Mesenchymal stem cell (in vitro differentiated cells and primary cell): Measurements from ENCODE around the gene OTOP2.
A peak's percentile ranks its signal among the peaks of the same experiment; 100 is the strongest.

Experiments used
- DNase-seq: peaks from one replicate; pipeline ENCODE4 v3.0.0-alpha.2; 2013
- H2AFZ ChIP-seq: one replicate; pipeline ENCODE4 v1.6.1; 2013; ENCODE audit warnings: low read depth, mild to moderate bottlenecking, control low read depth, inconsistent platforms, low read length, moderate library complexity
- H2AK5ac ChIP-seq: 2 replicates; pipeline ENCODE4 v1.6.1; 2013; ENCODE audit warnings: low read length, moderate library complexity, mild to moderate bottlenecking, inconsistent platforms; ENCODE audit not compliant: severe bottlenecking
- H2BK120ac ChIP-seq: one replicate; pipeline ENCODE4 v1.6.1; 2013; ENCODE audit warnings: low read depth, mild to moderate bottlenecking, inconsistent platforms, low read length, moderate library complexity
- H2BK12ac ChIP-seq, 2 experiments: one replicate each; pipeline ENCODE4 v1.6.1; 2013; ENCODE audit warnings: inconsistent platforms in 2 of 2, low read length in 2 of 2, mild to moderate bottlenecking in 2 of 2, moderate library complexity in 2 of 2, control low read depth in 1 of 2
- H2BK15ac ChIP-seq: one replicate; pipeline ENCODE4 v1.6.1; 2013; ENCODE audit warnings: mild to moderate bottlenecking, low read depth, inconsistent platforms; ENCODE audit not compliant: poor library complexity, severe bottlenecking
- H2BK5ac ChIP-seq: 2 replicates; pipeline ENCODE4 v1.6.1; 2013; ENCODE audit warnings: low read depth, mild to moderate bottlenecking, low read length, control low read depth, inconsistent platforms; ENCODE audit not compliant: poor library complexity, severe bottlenecking
- H3K14ac ChIP-seq, 2 experiments: one replicate each; pipeline ENCODE4 v1.6.1; 2013; ENCODE audit warnings: inconsistent platforms in 2 of 2, low read length in 2 of 2, control low read depth in 1 of 2, mild to moderate bottlenecking in 1 of 2, moderate library complexity in 1 of 2
- H3K18ac ChIP-seq, 2 experiments: one replicate each; pipeline ENCODE4 v1.6.1; 2013; ENCODE audit warnings: inconsistent platforms in 2 of 2, low read length in 2 of 2, control low read depth in 1 of 2, low read depth in 1 of 2, mild to moderate bottlenecking in 1 of 2
- H3K23ac ChIP-seq, 2 experiments: one replicate each; pipeline ENCODE4 v1.6.1; 2013; ENCODE audit warnings: inconsistent platforms in 2 of 2, low read length in 2 of 2, mild to moderate bottlenecking in 2 of 2, moderate library complexity in 2 of 2, control low read depth in 1 of 2
- H3K27ac ChIP-seq: 2 replicates; pipeline ENCODE4 v1.5.1; 2013; ENCODE audit warnings: mild to moderate bottlenecking, moderate library complexity, low read length, control low read depth, inconsistent platforms; ENCODE audit not compliant: poor library complexity, severe bottlenecking
- H3K27me3 ChIP-seq, 2 experiments: 2 replicates each; pipeline versions ENCODE4 v1.6.1 to v1.7.0; 2013; ENCODE audit warnings: low read length in 2 of 2, mild to moderate bottlenecking in 2 of 2, moderate library complexity in 2 of 2, control low read depth in 1 of 2, inconsistent platforms in 1 of 2; ENCODE audit not compliant: control insufficient read depth in 1 of 2, insufficient read depth in 1 of 2
- H3K36me3 ChIP-seq, 2 experiments: 2 replicates each; pipeline versions ENCODE4 v1.6.1 to v1.7.0; 2013; ENCODE audit warnings: low read length in 2 of 2, control low read depth in 1 of 2, inconsistent platforms in 1 of 2, low read depth in 1 of 2, mild to moderate bottlenecking in 1 of 2; ENCODE audit not compliant: insufficient read depth in 2 of 2, control insufficient read depth in 1 of 2
- H3K4ac ChIP-seq, 2 experiments: one replicate each; pipeline ENCODE4 v1.6.1; 2013; ENCODE audit warnings: inconsistent platforms in 2 of 2, low read length in 2 of 2, mild to moderate bottlenecking in 2 of 2, moderate library complexity in 2 of 2, control low read depth in 1 of 2, low read depth in 1 of 2
- H3K4me1 ChIP-seq: 2 replicates; pipeline ENCODE4 v1.6.1; 2013; ENCODE audit warnings: low read depth, low read length, control low read depth; ENCODE audit not compliant: control insufficient read depth, insufficient read depth
- H3K4me2 ChIP-seq: 2 replicates; pipeline ENCODE4 v1.6.1; 2013; ENCODE audit warnings: low read length, mild to moderate bottlenecking, inconsistent platforms; ENCODE audit not compliant: poor library complexity, severe bottlenecking
- H3K4me3 ChIP-seq, 2 experiments: 2 replicates each; pipeline versions ENCODE4 v1.5.1 to v1.7.0; 2013; ENCODE audit warnings: low read length in 2 of 2, mild to moderate bottlenecking in 2 of 2, control low read depth in 1 of 2, low read depth in 1 of 2; ENCODE audit not compliant: insufficient read depth in 1 of 2
- H3K79me1 ChIP-seq: replicated peaks from 2 replicates; pipeline ENCODE4 v1.6.1; 2013; ENCODE audit warnings: mild to moderate bottlenecking, control low read depth, low read length, inconsistent platforms; ENCODE audit not compliant: poor library complexity, severe bottlenecking
- H3K9ac ChIP-seq: 2 replicates; pipeline ENCODE4 v1.7.0; 2013; ENCODE audit warnings: mild to moderate bottlenecking, low read length, moderate library complexity
- H3K9me3 ChIP-seq: 2 replicates; pipeline ENCODE4 v1.7.0; 2013; ENCODE audit warnings: mild to moderate bottlenecking, low read length; ENCODE audit not compliant: control insufficient read depth
- H4K8ac ChIP-seq: one replicate; pipeline ENCODE4 v1.6.1; 2013; ENCODE audit warnings: inconsistent platforms, mild to moderate bottlenecking, low read length, moderate library complexity
- H4K91ac ChIP-seq: one replicate; pipeline ENCODE4 v1.6.1; 2013; ENCODE audit warnings: mild to moderate bottlenecking, low read length, inconsistent platforms
- WGBS: methylation state at CpG from one replicate; pipeline ENCODE4 v1.1.7; 2013; ENCODE audit warnings: mixed read lengths; 5-methylcytosine and 5-hydroxymethylcytosine counted together

OTOP2 gene

DNA sequence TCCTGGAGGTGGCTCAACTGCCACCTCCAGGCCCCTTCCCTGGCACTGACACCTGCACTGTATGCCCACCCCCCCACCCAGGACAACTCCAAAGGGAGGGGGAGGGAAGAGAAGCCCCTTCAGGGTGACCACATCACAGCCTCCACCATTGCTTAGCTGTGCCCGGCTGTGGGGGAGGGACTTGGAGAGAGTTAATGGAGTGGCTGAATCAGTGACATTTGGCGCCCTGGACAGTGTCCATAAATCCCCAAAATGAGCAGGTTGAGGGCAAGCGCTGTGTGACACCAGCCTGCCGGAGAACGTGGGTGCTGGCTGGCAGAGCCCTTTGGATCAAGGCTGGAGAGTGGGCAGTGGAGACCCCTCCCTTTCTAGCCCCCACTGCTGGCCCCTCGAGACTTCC lies 1.9 kb upstream of the OTOP2 start:
- H3K4me1 ChIP-seq: peaks cover 19% of the 10 kb centered on the region
- no peak overlapping the region for H2AFZ ChIP-seq
- no peak overlapping the region for H3K14ac ChIP-seq
- H3K27me3 ChIP-seq: peaks cover 66 to 87% of the 10 kb centered on the region in 2 experiments
- no peak overlapping the region for H3K9ac ChIP-seq
- H2BK15ac ChIP-seq: no peak overlapping the region
- no peak overlapping the region for H3K18ac ChIP-seq
- no peak overlapping the region for H4K8ac ChIP-seq
- H3K9me3 ChIP-seq: no peaks in the 10 kb centered on the region
- no peaks in the 10 kb centered on the region for H3K36me3 ChIP-seq
- H2BK120ac ChIP-seq: no peak overlapping the region
- H4K91ac ChIP-seq: no peak overlapping the region
- no peak overlapping the region for H3K4ac ChIP-seq
- no peak overlapping the region for H2BK12ac ChIP-seq
- H3K79me1 ChIP-seq: no peaks in the 10 kb centered on the region
- H3K23ac ChIP-seq: no peak overlapping the region
- 70% methylated on average over 6 of the region's 6 CpGs for WGBS
- no peak overlapping the region for H2AK5ac ChIP-seq
- H2BK5ac ChIP-seq: no peak overlapping the region
- DNase-seq: no peak
- no peak overlapping the region for H3K4me2 ChIP-seq
- no peak overlapping the region for H3K27ac ChIP-seq
- no peak overlapping the region for H3K4me3 ChIP-seq

DNA sequence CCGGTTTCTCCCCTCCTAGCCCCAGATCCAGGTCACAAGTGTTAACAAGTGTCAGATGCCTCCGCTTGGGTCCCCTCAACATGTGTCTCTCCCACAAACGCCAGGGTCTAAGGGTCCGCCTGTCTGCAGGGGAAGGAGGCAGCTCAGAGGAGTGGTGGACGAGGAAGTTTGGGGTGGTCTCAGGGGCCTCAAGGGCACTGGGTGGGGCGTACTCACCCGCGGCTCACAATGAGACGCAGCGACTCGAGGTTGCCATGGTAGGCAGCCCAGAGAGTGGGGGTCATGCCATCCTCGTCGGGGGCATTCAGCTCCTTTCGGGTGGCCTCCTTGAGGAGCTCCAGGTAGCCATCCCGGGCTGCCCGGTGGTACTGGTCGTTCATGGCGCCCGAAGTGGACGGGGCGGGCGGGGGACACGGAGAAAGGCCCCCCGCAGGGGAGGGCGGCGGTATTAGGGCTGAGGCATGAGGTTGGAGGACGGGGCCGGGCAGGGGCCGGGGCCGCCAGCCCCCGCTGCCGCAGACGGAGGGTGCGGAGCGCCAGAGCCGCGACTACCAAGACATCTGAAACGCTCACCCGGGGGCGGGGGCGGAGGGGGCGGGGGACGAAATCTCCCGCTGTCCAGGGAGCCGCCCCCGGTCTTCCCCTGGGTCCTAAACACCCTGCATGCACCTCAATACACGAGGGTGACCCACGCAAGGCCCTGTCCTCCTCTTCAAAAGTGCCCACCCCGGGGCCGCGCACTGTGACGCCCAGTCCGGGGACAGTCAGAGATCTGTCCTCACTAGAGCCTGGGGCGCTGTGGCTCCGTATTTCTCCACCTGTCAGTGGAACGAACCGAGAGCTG lies 1.2 kb upstream of the OTOP2 start, which contains the start of gene USH1G:
USH1G (minus strand) TSS at position 562 of the 844 bp plus-strand sequence; CDS start at position 380, 182 bp downstream.
- Histone ChIP-seq H3K23ac (no peak within 1 kb of the TSS), H2AK5ac (no peak within 1 kb of the TSS), H3K9me3 (no peaks in the 10 kb centered on the region), H2AFZ (no peak within 1 kb of the TSS), H3K79me1 (no peaks in the 10 kb centered on the region), H3K9ac (no peak within 1 kb of the TSS), H3K14ac (no peak within 1 kb of the TSS), H3K4ac (no peak within 1 kb of the TSS), H2BK120ac (no peak within 1 kb of the TSS), H3K4me1 (peaks cover 19% of the 10 kb centered on the region), H3K4me2 (peak within 1 kb of the TSS; percentile 29), H3K27me3 (peaks cover 72 to 87% of the 10 kb centered on the region in 2 experiments), H4K8ac (no peak within 1 kb of the TSS), H3K4me3 (peak within 1 kb of the TSS in 1 of 2 experiments; percentile 21), H2BK15ac (no peak within 1 kb of the TSS), H2BK12ac (no peak within 1 kb of the TSS), H4K91ac (no peak within 1 kb of the TSS), H3K18ac (no peak within 1 kb of the TSS), H3K36me3 (no peaks in the 10 kb centered on the region), H2BK5ac (no peak within 1 kb of the TSS), H3K27ac (no peak within 1 kb of the TSS)
- no peak for DNase-seq
- 10% methylated on average over 40 of the region's 57 CpGs for WGBS

DNA sequence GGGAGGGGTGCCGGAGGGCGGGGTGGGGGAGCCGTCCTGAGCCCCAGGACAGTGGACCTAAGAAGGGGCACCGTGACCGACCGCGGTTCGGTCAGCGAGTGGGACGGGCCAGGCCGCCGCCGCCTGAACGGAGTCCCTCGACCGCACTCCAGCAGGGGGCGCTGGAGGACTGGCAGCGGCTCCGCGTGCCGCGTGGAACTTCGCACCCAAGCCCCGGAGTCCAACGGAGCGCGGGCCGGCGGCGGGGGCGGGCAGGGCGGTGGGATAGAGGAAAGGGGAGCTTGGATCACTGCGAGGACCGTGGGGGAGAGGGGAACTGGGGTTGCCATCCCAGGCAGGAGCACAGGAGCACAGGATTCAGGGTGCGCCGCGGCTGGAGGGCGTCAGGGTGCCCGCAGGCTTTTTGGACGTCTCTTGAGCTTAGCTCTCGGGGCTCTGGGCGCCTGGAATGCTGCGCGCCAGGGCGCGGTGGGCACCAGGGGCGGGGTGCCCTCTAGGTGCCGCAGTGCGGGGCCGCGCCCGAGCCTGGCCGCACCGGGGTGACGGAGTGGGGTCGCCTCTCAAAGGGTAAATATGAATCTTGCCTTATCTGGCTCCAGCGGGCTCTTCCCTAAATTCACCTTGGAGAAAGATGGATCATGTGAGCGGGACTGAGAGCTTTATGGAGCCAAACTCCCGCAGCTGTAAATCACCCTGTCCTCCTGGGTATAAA lies 379 bp upstream of the OTOP2 start:
- no peaks in the 10 kb centered on the region for H3K36me3 ChIP-seq
- H3K18ac ChIP-seq: no peak overlapping the region
- no peak overlapping the region for H3K9ac ChIP-seq
- H2BK15ac ChIP-seq: no peak overlapping the region
- H3K23ac ChIP-seq: no peak overlapping the region
- no peak overlapping the region for H2BK5ac ChIP-seq
- no peak overlapping the region for H3K4ac ChIP-seq
- no peak overlapping the region for H2AK5ac ChIP-seq
- no peak overlapping the region for H2BK120ac ChIP-seq
- no peak overlapping the region for H3K27ac ChIP-seq
- DNase-seq: peak; percentile 22
- WGBS: 13% methylated on average over 57 of the region's 59 CpGs
- H3K4me1 ChIP-seq: peaks cover 19% of the 10 kb centered on the region
- peak overlapping the region; percentile 14 for H3K4me2 ChIP-seq
- no peak overlapping the region for H2BK12ac ChIP-seq
- no peaks in the 10 kb centered on the region for H3K79me1 ChIP-seq
- no peaks in the 10 kb centered on the region for H3K9me3 ChIP-seq
- no peak overlapping the region for H3K4me3 ChIP-seq
- no peak overlapping the region for H3K14ac ChIP-seq
- no peak overlapping the region for H4K8ac ChIP-seq
- no peak overlapping the region for H2AFZ ChIP-seq
- no peak overlapping the region for H4K91ac ChIP-seq
- peaks cover 80 to 89% of the 10 kb centered on the region in 2 experiments for H3K27me3 ChIP-seq

GRCh38 chr17:74925242-74925641 lies 1.2 kb downstream of the OTOP2 start:
- H3K27me3 ChIP-seq: peaks cover 81 to 82% of the 10 kb centered on the region in 2 experiments
- H4K8ac ChIP-seq: no peak overlapping the region
- H2AFZ ChIP-seq: no peak overlapping the region
- 61% methylated on average over 2 of the region's 3 CpGs for WGBS
- no peak overlapping the region for H2BK5ac ChIP-seq
- peaks cover 19% of the 10 kb centered on the region for H3K4me1 ChIP-seq
- H4K91ac ChIP-seq: no peak overlapping the region
- no peak overlapping the region for H2BK120ac ChIP-seq
- no peak overlapping the region for H2BK12ac ChIP-seq
- no peak overlapping the region for H3K4me3 ChIP-seq
- no peak overlapping the region for H3K18ac ChIP-seq
- H3K4ac ChIP-seq: no peak overlapping the region
- no peak overlapping the region for H3K9ac ChIP-seq
- no peak overlapping the region for H3K4me2 ChIP-seq
- no peak overlapping the region for H2AK5ac ChIP-seq
- no peak overlapping the region for H3K14ac ChIP-seq
- no peak for DNase-seq
- no peaks in the 10 kb centered on the region for H3K79me1 ChIP-seq
- H3K27ac ChIP-seq: no peak overlapping the region
- no peak overlapping the region for H2BK15ac ChIP-seq
- H3K23ac ChIP-seq: no peak overlapping the region
- H3K36me3 ChIP-seq: no peaks in the 10 kb centered on the region
- H3K9me3 ChIP-seq: no peaks in the 10 kb centered on the region
